Activated naive CD8-positive, alpha-beta T cell treated with anti-CD3 and anti-CD28 coated beads, Interleukin-2, amount 50 U/mL, for 16 hours (primary cell): ENCODE measurements around the gene TRIO.

ENCODE experiments used
- DNase-seq: peaks from one replicate; pipeline ENCODE4 v3.0.0-alpha.2; 2020; ENCODE audit warnings: low read depth, low spot score

TRIO gene

GRCh38 chr5:14355391-14355790 is 212.2 kb downstream of the TRIO start:
- DNase-seq, result no peak

- no peak for DNase-seq
Measured at GRCh38 chr5:14356305-14356704, 213.2 kb downstream of the TRIO start.

GRCh38 chr5:14357441-14357840 is 214.3 kb downstream of the TRIO start:
- no peak for DNase-seq

GRCh38 chr5:14357851-14358250 is 214.7 kb downstream of the TRIO start:
- DNase-seq, result no peak

GRCh38 chr5:14358536-14358935 is 215.4 kb downstream of the TRIO start:
- DNase-seq, result no peak

GRCh38 chr5:14359069-14360043 is 216.2 kb downstream of the TRIO start:
- no peak for DNase-seq

- DNase-seq, result no peak
Measured at GRCh38 chr5:14362491-14362890, 219.3 kb downstream of the TRIO start.

- DNase-seq, result no peak
Measured at GRCh38 chr5:14364096-14364495, 221.0 kb downstream of the TRIO start.

GRCh38 chr5:14364576-14365472 is 221.7 kb downstream of the TRIO start:
- no peak for DNase-seq

- no peak for DNase-seq
Measured at GRCh38 chr5:14365831-14366430, 222.8 kb downstream of the TRIO start.

GRCh38 chr5:14366763-14367162 is 223.6 kb downstream of the TRIO start:
- no peak for DNase-seq

- DNase-seq, result no peak
Measured at GRCh38 chr5:14367364-14367763, 224.2 kb downstream of the TRIO start.

- no peak for DNase-seq
Measured at GRCh38 chr5:14369780-14370179, 226.6 kb downstream of the TRIO start.

GRCh38 chr5:14370386-14370785 is 227.2 kb downstream of the TRIO start:
- DNase-seq, result no peak

- DNase-seq, result no peak
Measured at GRCh38 chr5:14373685-14374084, 230.5 kb downstream of the TRIO start.

- no peak for DNase-seq
Measured at GRCh38 chr5:14374100-14374499, 231.0 kb downstream of the TRIO start.

- no peak for DNase-seq
Measured at GRCh38 chr5:14376789-14377188, 233.6 kb downstream of the TRIO start.

- no peak for DNase-seq
Measured at GRCh38 chr5:14379739-14380497, 236.8 kb downstream of the TRIO start.

- DNase-seq, result no peak
Measured at GRCh38 chr5:14380712-14381111, 237.6 kb downstream of the TRIO start.

- no peak for DNase-seq
Measured at GRCh38 chr5:14382640-14383039, 239.5 kb downstream of the TRIO start.

GRCh38 chr5:14383923-14384322 is 240.8 kb downstream of the TRIO start:
- DNase-seq, result no peak
